ENCODE results near the gene RBPJL. TPM values are rescaled to one million over a fixed set of nuclear protein-coding genes. Genes with fewer than 3 reads are reported as not detected.
A peak's percentile ranks its signal among the peaks of the same experiment; 100 is the strongest.

The RBPJL gene
- total and polyA plus RNA-seq, 4 donors, result not detected

GRCh38 chr20:45342855-45343531 is 36.4 kb downstream of the RBPJL start:
- H3K27ac ChIP-seq (ENCODE audit: low read depth in 1 of 2, low read length in 2 of 2), result peak overlapping the region; percentile 81 to 97
- no peaks in the 10 kb centered on the region for H3K27me3 ChIP-seq (ENCODE audit: control insufficient read depth in 4 of 4, insufficient read depth in 4 of 4, low read length in 3 of 4)
- H3K4me1 ChIP-seq (ENCODE audit: control insufficient read depth in 4 of 4, insufficient read depth in 4 of 4, low read length in 3 of 4), result peaks cover 23 to 68% (median 39%) of the 10 kb centered on the region in 4 donors
- peaks cover 0 to 13% (median 0%) of the 10 kb centered on the region in 4 donors for H3K36me3 ChIP-seq (ENCODE audit: control insufficient read depth in 4 of 4, insufficient read depth in 3 of 4, low read depth in 1 of 4, low read length in 3 of 4)
- peak; percentile 53 for DNase-seq (ENCODE audit: low spot score)
- H3K9ac ChIP-seq (ENCODE audit: low read depth in 1 of 2, low read length in 2 of 2), result peak overlapping the region; percentile 57 to 99
- H3K4me3 ChIP-seq (ENCODE audit: low read depth in 1 of 3, low read length in 3 of 3), result peak overlapping the region; percentile 40 to 96 (median 45)
- TF ChIP-seq ATF3 (IDR thresholded peaks at IDR 0.05), result peak; percentile 28
- peak; percentile 19 for TF ChIP-seq SP1 (IDR thresholded peaks at IDR 0.05)
- TF ChIP-seq RXRA (IDR thresholded peaks at IDR 0.05), result peak in 1 of 2 donors; percentile 70
- no peak for TF ChIP-seq JUND (IDR thresholded peaks at IDR 0.05)
- H3K9me3 ChIP-seq (ENCODE audit: control insufficient read depth in 4 of 4, low read length in 3 of 4), result no peaks in the 10 kb centered on the region
- 23% methylated on average over 6 of the region's 6 CpGs for WGBS

DNA sequence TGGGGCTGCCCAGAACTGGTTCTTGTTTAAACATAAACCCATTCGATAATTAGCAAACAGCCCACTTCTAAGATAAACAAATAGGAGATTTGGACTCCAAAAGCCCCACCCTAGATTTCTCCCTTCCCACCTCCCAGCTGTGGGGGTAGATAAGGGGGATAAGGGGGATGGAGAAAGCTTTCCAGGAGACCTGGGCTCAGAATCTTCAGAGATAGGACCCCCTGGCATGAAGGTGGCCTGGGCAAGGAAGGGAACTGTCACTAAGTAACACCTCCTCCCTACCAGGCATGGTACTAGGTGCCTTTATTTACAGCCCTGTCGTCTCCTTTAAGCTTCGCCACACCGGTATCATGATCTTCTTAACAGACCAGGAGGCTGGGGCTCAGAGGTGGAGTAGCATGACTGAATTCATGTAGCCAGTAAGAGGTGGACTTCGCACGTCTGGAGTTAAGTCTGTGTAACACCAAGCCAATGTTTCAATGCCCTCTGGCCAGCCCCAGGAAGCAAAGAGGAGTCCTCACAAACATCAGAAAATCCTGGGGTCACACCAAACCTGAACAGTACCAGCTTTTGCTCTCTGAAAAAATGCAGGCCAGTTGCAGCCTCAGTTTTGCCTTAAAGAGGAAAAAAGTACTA is 37.0 kb downstream of the RBPJL start:
- TF ChIP-seq MAX (IDR thresholded peaks at IDR 0.05) (no peak), NR2F2 (IDR thresholded peaks at IDR 0.05) (no peak), ATF3 (IDR thresholded peaks at IDR 0.05) (peak; percentile 9), YY1 (IDR thresholded peaks at IDR 0.05) (peak; percentile 8), RAD21 (IDR thresholded peaks at IDR 0.05) (no peak), FOXA1 (IDR thresholded peaks at IDR 0.05) (no peak), REST (IDR thresholded peaks at IDR 0.05) (peak; percentile 27), SP1 (IDR thresholded peaks at IDR 0.05) (peak; percentile 62), RXRA (IDR thresholded peaks at IDR 0.05) (peak; percentile 53 to 66), HNF4A (conservative IDR thresholded peaks at IDR 0.05) (peak; percentile 66 to 91), EGR1 (IDR thresholded peaks at IDR 0.05; ENCODE audit: low read depth in 2 of 2) (no peak), JUND (IDR thresholded peaks at IDR 0.05) (peak in 1 of 2 donors; percentile 36), FOXA2 (IDR thresholded peaks at IDR 0.05) (peak; percentile 39), GABPA (IDR thresholded peaks at IDR 0.05 in 1 of 2, conservative IDR thresholded peaks at IDR 0.05 in 1 of 2) (no peak), HNF4G (IDR thresholded peaks at IDR 0.05) (peak; percentile 31), TAF1 (conservative IDR thresholded peaks at IDR 0.05) (no peak)
- TF ChIP-seq, protein P1, sequence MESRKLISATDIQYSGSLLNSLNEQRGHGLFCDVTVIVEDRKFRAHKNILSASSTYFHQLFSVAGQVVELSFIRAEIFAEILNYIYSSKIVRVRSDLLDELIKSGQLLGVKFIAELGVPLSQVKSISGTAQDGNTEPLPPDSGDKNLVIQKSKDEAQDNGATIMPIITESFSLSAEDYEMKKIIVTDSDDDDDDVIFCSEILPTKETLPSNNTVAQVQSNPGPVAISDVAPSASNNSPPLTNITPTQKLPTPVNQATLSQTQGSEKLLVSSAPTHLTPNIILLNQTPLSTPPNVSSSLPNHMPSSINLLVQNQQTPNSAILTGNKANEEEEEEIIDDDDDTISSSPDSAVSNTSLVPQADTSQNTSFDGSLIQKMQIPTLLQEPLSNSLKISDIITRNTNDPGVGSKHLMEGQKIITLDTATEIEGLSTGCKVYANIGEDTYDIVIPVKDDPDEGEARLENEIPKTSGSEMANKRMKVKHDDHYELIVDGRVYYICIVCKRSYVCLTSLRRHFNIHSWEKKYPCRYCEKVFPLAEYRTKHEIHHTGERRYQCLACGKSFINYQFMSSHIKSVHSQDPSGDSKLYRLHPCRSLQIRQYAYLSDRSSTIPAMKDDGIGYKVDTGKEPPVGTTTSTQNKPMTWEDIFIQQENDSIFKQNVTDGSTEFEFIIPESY (IDR thresholded peaks at IDR 0.05), result no peak
- TF ChIP-seq, protein P2, sequence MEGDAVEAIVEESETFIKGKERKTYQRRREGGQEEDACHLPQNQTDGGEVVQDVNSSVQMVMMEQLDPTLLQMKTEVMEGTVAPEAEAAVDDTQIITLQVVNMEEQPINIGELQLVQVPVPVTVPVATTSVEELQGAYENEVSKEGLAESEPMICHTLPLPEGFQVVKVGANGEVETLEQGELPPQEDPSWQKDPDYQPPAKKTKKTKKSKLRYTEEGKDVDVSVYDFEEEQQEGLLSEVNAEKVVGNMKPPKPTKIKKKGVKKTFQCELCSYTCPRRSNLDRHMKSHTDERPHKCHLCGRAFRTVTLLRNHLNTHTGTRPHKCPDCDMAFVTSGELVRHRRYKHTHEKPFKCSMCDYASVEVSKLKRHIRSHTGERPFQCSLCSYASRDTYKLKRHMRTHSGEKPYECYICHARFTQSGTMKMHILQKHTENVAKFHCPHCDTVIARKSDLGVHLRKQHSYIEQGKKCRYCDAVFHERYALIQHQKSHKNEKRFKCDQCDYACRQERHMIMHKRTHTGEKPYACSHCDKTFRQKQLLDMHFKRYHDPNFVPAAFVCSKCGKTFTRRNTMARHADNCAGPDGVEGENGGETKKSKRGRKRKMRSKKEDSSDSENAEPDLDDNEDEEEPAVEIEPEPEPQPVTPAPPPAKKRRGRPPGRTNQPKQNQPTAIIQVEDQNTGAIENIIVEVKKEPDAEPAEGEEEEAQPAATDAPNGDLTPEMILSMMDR (IDR thresholded peaks at IDR 0.05; ENCODE audit: low read depth, low read length, missing input control), result no peak
- no peak for DNase-seq (ENCODE audit: low spot score)
- Histone ChIP-seq H3K9me3 (ENCODE audit: control insufficient read depth in 4 of 4, low read length in 3 of 4) (no peaks in the 10 kb centered on the region), H3K9ac (ENCODE audit: low read depth in 1 of 2, low read length in 2 of 2) (peak overlapping the region; percentile 57 to 99), H3K27me3 (ENCODE audit: control insufficient read depth in 4 of 4, insufficient read depth in 4 of 4, low read length in 3 of 4) (no peaks in the 10 kb centered on the region), H3K27ac (ENCODE audit: low read depth in 1 of 2, low read length in 2 of 2) (peak overlapping the region; percentile 81 to 97), H3K4me3 (ENCODE audit: low read depth in 1 of 3, low read length in 3 of 3) (peak overlapping the region; percentile 80 to 96 (median 88)), H3K4me1 (ENCODE audit: control insufficient read depth in 4 of 4, insufficient read depth in 4 of 4, low read length in 3 of 4) (peaks cover 20 to 62% (median 32%) of the 10 kb centered on the region in 4 donors), H3K36me3 (ENCODE audit: control insufficient read depth in 4 of 4, insufficient read depth in 3 of 4, low read depth in 1 of 4, low read length in 3 of 4) (peaks cover 0 to 13% (median 0%) of the 10 kb centered on the region in 4 donors)
- WGBS, result 28% methylated on average over 6 of the region's 6 CpGs
